ENCODE data around the gene TINAG.

DNA sequence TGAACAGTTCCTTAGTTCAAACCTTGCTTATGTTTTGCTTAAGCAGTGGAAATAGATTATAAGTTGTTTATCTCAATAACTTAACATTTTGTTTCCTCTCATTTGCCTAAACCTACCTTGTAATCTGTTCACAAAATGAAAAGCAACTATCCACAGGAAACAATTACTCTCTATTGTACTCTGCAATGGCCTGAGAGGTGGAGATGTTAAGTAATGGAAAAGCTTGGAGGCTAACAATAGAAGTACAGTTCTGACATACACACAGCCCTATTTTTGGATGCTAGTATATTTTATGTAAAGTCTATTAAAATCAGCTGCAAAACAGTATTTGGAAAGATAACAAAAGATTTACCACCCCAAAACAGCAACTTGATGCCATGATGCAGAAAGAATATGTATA lies 82.1 kb downstream of the TINAG start:
- TF ChIP-seq CTCF (IDR thresholded peaks at IDR 0.05; ENCODE audit: extremely low read depth in 1 of 2, insufficient read depth in 1 of 2, low read depth in 1 of 2, low read length in 2 of 2) (no peak), POLR2AphosphoS5 (IDR thresholded peaks at IDR 0.05; ENCODE audit: insufficient read depth, low read depth, low read length) (no peak), MAX (IDR thresholded peaks at IDR 0.05; ENCODE audit: insufficient read depth, insufficient read length) (no peak)
